ENCODE data around the gene TMEM176A.
"Not testable (repeated sequence)": the region's sequence is repeated elsewhere in the genome, so short reads cannot be mapped to it uniquely, and the experiment has no call there.

Gene TMEM176A

DNA sequence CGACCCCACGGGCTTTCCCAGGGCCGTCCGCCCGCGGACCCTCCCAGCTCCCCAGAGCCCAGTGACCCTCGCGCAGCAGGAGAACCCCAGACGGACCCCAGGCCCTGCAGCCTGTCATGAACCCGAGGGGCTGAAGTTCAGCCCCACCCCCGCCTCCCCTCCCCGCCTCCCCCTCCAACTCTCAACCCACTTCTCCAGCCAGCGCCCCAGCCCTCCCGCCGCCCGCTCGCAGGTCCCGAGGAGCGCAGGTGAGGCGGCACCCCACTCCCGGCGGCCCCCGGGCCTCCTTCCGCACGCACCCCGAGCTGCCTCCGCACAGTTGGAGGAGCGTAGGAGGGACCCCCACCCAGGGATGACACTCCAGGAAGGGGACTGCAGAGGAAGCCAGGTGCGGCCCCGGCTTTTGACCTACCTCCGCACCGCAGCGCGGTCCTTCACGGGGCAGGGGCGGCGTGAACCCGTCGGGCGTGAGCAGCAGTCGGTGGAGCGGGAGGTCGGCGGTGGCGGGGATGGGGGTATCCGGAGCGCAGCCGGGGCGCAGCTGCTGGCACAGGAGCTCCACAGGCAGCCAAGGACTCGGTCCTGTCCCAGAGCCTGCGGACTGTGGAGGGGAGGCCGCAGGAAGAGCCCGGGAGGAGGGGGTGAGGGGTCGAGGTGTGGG is at the start of gene TMEM176A:
Gene TMEM176A, plus strand, starts transcription at position 189 of the 661 bp plus-strand sequence. CDS start 782 bp downstream, outside the sequence.
- in situ Hi-C loops (cut with MboI; ENCODE audit: low sequenced_read_pairs), result no loop called here

DNA sequence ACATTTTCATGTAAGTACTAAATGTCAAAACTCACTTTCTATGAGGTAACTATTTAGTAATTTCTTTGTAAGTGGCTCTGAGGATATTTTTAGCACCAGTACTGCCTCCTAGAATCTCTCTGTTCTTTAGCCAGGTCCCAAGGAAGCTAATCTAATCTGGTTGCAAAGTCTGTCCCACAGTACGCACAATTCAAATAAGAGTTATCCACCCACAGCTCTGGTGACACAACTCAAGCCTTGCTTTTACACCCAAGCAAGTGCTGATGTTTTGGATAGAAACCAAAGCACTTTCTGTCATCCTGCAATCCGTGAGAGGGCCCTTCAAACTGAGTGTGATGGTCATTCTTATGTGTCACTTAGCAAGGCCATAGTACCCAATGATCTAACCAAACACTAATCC is 48.9 kb upstream of the TMEM176A start:
- in situ Hi-C loops (cut with MboI; ENCODE audit: low sequenced_read_pairs), result no loop called here

GRCh38 chr7:150753239-150753638 is 47.3 kb upstream of the TMEM176A start:
- in situ Hi-C loops (cut with MboI; ENCODE audit: low sequenced_read_pairs), result no loop called here

DNA sequence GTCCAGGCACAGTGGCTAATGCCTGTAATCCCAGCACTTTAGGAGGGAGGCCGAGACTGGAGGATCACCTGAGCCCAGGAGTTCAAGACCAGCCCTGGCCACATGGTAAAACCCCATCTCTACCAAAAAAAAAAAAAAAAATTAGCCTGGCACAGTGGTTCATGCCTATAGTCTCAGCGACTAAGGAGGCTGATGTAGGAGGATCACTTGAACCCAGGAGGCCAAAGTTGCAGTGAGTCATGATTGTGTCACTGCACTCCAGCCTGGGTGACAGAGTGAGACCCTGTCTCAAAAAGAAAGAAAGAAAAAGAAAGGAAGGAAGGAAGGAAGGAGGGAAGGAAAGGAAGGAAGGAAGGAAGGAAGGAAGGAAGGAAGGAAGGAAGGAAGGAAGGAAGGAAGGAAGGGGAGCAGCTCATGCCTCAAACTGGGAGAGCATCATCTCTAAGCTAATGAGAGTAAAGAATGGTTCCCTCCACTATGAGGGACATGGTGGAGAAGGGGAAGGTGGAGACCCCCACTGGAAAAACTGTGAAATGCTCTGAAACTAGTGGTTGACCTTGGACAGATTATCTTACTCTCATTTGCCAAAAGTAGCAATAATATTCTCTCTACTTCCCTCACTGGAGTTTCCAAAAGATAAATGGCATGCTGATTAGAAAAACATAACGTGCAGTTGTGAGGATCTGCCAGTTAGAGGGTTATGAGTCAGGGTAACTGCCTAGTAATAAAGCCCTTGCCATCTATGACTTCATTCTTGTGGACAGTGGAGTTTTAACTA is 46.6 kb upstream of the TMEM176A start:
- in situ Hi-C loops (cut with MboI; ENCODE audit: low sequenced_read_pairs), result no loop called here

DNA sequence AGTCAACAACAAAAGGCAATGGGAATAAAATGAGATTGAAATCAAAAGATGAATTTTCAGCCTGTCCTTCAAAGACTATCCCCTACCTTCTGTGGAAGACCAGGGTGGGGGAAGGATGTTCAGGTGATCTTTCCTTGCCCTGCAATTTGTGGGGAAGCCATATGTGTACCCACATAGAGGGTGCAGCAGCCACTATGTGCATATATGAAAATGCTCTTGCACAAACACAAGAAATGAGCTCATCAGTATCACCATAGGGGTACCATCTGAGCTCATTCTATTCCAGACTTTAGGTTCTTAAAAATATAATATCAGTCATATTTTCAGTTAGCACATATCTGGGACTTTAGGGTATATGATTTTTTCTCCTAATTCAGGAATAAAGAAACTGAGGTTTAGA is 45.6 kb upstream of the TMEM176A start:
- in situ Hi-C loops (cut with MboI; ENCODE audit: low sequenced_read_pairs), result no loop called here

- in situ Hi-C loops (cut with MboI; ENCODE audit: low sequenced_read_pairs), result no loop called here
These were observed 45.0 kb upstream of the TMEM176A start for GRCh38 chr7:150755473-150756099.

- in situ Hi-C loops (cut with MboI; ENCODE audit: low sequenced_read_pairs), result no loop called here
These were observed 44.4 kb upstream of the TMEM176A start for GRCh38 chr7:150756166-150756565.

DNA sequence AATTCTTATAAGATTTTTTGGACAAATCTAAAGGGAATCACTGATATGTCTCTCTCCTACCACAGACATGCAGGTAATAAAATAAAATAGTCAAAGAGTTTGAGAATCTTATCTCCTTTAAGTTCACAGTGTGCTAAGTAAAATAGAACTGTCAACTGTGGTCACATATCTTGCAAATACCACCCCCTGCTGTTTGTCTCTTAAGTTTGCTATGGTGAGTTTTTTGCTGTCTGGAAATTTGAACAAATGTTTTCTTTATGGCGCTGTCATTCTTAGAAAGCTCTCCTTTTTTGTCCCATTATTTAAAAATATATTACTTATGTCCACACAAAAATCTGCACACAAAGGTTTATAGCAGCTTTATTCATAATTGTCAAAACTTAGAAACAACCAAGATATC is 43.7 kb upstream of the TMEM176A start:
- in situ Hi-C loops (cut with MboI; ENCODE audit: low sequenced_read_pairs), result no loop called here

- in situ Hi-C loops (cut with MboI; ENCODE audit: low sequenced_read_pairs), result no loop called here
These were observed 41.1 kb upstream of the TMEM176A start for GRCh38 chr7:150759479-150759878.

DNA sequence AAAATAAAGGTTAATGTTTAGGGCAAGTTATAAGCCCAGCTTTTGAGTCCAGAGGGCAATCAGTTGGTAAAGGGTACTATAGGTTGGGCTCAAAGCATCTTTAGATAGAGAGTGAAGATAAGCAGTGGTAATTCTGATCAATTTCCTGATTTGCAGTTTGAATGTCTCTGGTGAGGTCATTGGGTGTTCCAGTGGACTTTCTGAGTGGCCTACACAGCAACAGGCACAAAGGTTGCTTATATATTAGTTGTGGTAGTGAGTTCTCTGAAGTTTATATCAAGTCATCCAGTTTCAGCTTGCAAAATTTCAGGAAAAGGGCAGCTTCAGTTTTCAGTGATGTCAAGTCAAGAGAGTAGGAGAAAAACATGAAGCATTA is 34.2 kb upstream of the TMEM176A start:
- in situ Hi-C loops (cut with MboI; ENCODE audit: low sequenced_read_pairs), result no loop called here

DNA sequence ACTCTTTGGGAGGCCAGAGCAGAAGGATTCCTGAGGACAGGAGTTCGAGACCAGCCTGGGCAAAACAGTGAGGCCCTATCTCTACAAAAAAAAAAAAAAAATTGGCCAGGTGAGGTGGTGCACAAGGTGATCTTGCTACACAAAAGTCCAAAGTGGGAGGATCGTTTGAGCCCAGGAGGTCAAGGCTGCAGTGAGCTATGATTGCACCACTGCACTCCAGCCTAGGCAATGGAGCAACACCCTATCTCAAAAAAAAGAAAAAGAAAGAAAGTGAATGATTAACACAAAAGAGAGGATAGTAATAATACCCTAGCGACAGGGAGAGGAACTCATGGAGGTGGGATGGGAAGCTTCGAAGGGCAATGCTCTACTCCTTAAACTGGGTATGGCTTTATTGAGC is 30.8 kb upstream of the TMEM176A start:
- in situ Hi-C loops (cut with MboI; ENCODE audit: low sequenced_read_pairs), result no loop called here

- in situ Hi-C loops (cut with MboI; ENCODE audit: low sequenced_read_pairs), result not testable (repeated sequence)
These were observed 26.4 kb upstream of the TMEM176A start for GRCh38 chr7:150774131-150774530.

- in situ Hi-C loops (cut with MboI; ENCODE audit: low sequenced_read_pairs), result no loop called here
These were observed 22.4 kb upstream of the TMEM176A start for GRCh38 chr7:150778014-150778737.

GRCh38 chr7:150778738-150779301 is 21.7 kb upstream of the TMEM176A start:
- in situ Hi-C loops (cut with MboI; ENCODE audit: low sequenced_read_pairs), result no loop called here

GRCh38 chr7:150780292-150780691 is 20.3 kb upstream of the TMEM176A start:
- in situ Hi-C loops (cut with MboI; ENCODE audit: low sequenced_read_pairs), result no loop called here

DNA sequence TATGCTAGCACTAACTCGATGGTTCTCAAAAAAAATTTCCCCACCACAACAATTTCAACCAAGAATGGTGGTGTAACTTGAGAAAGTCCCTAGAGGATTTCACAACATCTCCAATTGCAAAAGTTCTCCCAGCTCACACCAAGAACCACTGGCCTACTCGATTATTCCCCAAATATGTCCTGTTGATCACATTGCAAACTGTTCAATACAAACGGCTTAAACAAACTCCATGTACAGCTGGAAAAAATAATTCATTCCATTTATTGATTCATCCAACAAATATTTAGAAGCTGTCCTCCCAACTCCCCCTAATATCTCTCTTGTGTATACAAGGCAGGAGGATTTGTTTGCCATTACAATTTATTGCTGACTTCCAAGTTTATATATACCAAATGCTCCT is 19.5 kb upstream of the TMEM176A start:
- in situ Hi-C loops (cut with MboI; ENCODE audit: low sequenced_read_pairs), result no loop called here

DNA sequence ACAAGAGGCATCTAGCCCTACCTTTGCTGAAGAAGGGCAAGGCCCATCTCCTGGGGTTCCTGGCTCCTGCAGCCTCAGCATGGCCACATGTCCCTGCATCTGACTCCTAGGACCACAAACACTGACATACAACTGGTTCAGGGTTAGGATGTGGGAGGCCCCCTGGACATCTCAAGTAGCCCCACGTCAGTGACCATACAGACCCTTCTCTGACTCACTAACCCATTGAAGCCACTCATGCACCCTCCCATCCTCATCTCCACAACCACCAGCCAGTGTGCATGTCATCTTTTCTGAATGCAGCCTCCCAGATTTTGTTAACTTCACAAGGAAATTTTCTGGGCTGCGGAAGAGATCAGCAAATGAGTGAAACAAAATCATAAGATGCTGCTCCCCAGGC is 18.6 kb upstream of the TMEM176A start:
- in situ Hi-C loops (cut with MboI; ENCODE audit: low sequenced_read_pairs), result no loop called here

DNA sequence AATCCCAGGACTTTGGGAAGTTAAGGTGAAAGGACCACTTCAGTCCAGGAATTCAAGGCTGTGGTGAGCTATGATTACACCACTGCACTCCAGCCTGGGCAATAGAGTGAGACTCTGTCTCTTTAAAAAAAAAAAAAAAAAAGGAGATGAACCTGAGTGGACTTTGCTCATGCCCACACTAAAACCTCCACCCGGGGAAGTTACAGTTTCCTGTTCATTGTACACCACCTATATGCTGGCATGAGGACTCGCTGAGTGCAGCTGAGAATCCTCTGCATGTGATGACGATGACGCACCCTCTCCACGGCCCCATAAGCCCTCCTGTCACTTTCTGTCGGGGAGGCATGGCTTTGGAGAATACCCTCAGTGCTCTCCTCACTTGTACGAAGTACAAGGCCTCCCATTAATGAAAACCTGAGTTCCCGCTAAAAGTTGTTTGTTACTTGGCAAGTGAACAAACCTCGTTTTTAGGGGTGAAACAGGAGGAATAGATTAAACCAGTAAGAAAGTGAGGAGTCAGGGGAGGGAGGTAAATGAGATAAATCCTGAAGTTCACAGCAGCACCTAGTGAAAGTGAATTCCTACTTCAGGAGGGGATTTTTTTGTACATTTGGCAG is 16.3 kb upstream of the TMEM176A start:
- in situ Hi-C loops (cut with MboI; ENCODE audit: low sequenced_read_pairs), result no loop called here

DNA sequence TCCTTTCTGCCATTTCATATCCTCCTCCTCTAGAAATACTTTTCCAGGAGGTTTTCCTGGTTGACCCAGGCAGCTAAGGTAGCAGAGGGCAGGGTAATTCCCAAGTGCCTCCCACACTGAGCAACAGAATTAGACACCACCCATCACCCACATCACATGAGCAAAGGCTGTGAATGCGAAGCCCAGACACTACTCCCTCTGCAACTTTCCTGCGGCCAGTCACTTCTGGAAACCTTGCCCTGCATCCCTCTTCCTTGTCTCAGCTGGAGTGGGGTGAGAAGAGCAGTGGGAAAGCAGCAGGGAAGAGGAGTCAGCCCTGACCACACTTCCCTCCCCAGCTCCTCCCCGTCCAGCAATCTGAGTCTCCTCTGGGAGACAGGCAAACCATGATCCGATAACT is 15.6 kb upstream of the TMEM176A start:
- in situ Hi-C loops (cut with MboI; ENCODE audit: low sequenced_read_pairs), result no loop called here
